ENCODE results near the gene SORCS1. TPM values are rescaled to one million over a fixed set of nuclear protein-coding genes. Genes with fewer than 3 reads are reported as not detected.

The SORCS1 gene
- total RNA-seq, 1 experiment from 2014 or later, result 1.7 TPM

- Histone ChIP-seq H2BK120ac (ENCODE audit: low read depth, low read length, poor library complexity, severe bottlenecking) (no peak overlapping the region), H3K18ac (ENCODE audit: insufficient read length, low read depth, low read length) (no peak overlapping the region), H3K23me2 (ENCODE audit: insufficient read length, low read depth, low read length, poor library complexity, severe bottlenecking) (no peaks in the 10 kb centered on the region), H2BK12ac (ENCODE audit: insufficient read length, low read depth, low read length) (no peak overlapping the region), H2AK5ac (ENCODE audit: insufficient read length, low read length) (no peak overlapping the region), H3K9me3 (ENCODE audit: control insufficient read depth, low read depth, low read length) (no peaks in the 10 kb centered on the region), H4K91ac (ENCODE audit: insufficient read length, low read depth, low read length) (no peak overlapping the region), H3K9ac (ENCODE audit: extremely low read depth, insufficient read length, low read length) (no peak overlapping the region), H2BK5ac (ENCODE audit: insufficient read length, low read length) (no peak overlapping the region), H4K8ac (replicated peaks; ENCODE audit: insufficient read length, low read depth, low read length) (no peak overlapping the region), H2BK20ac (ENCODE audit: low read depth, low read length, poor library complexity, severe bottlenecking) (no peak overlapping the region), H3K79me2 (ENCODE audit: insufficient read depth, low read length) (no peaks in the 10 kb centered on the region), H3K4me2 (ENCODE audit: insufficient read depth, insufficient read length, low read length) (no peak overlapping the region), H4K20me1 (ENCODE audit: control insufficient read depth, insufficient read depth, insufficient read length) (no peaks in the 10 kb centered on the region), H2AFZ (ENCODE audit: low read length) (no peak overlapping the region), H3K79me1 (ENCODE audit: insufficient read depth, low read depth, low read length, poor library complexity, severe bottlenecking) (no peaks in the 10 kb centered on the region), H3K56ac (ENCODE audit: insufficient read length, low read depth, low read length) (no peak overlapping the region), H2BK15ac (ENCODE audit: low read depth, low read length) (no peak overlapping the region), H3K4me1 (ENCODE audit: insufficient read depth, low read length) (no peaks in the 10 kb centered on the region; the same call in 1 of the 2 replicates), H4K5ac (ENCODE audit: insufficient read length, low read depth, low read length) (no peak overlapping the region), H3T11ph (ENCODE audit: low read length) (no peak overlapping the region), H3K14ac (ENCODE audit: insufficient read depth, low read length) (no peak overlapping the region), H3K23ac (ENCODE audit: insufficient read length, low read depth, low read length) (no peak overlapping the region), H3K27me3 (ENCODE audit: insufficient read depth, low read length) (no peaks in the 10 kb centered on the region), H3K4ac (ENCODE audit: low read depth, low read length) (no peak overlapping the region), H3K27ac (ENCODE audit: insufficient read length, low read depth, low read length) (no peak overlapping the region)
- Mint-ChIP-seq H3K27ac (no peak overlapping the region), H3K9me3 (no peaks in the 10 kb centered on the region), H3K36me3 (ENCODE audit: insufficient read depth in 1 of 3, low read depth in 3 of 3) (no peaks in the 10 kb centered on the region), H3K4me3 (no peak overlapping the region), H3K27me3 (ENCODE audit: low read depth) (no peaks in the 10 kb centered on the region; the same call in 1 of the 2 replicates), H3K4me1 (peaks cover 2 to 11% of the 10 kb centered on the region in 2 experiments; a peak in 2 of 4 replicates)
- TF ChIP-seq CTCF (conservative IDR thresholded peaks at IDR 0.05), result no peak
- DNase-seq, result no peak
- no CpG with 5 or more reads among the region's 9 CpGs for WGBS (ENCODE audit: extremely low coverage, insufficient read length, low lambda C conversion rate)
These were observed 512.2 kb downstream of the SORCS1 start for GRCh38 chr10:106652279-106652678.

Measured in H9 (cell line).